ENCODE measurements around the gene FIBCD1. TPM values are rescaled to one million over a fixed set of nuclear protein-coding genes. Genes with fewer than 3 reads are reported as not detected.

The FIBCD1 gene
- total and polyA plus RNA-seq, 2 experiments from 2014 or later: 20.2 to 23.7 TPM

DNA sequence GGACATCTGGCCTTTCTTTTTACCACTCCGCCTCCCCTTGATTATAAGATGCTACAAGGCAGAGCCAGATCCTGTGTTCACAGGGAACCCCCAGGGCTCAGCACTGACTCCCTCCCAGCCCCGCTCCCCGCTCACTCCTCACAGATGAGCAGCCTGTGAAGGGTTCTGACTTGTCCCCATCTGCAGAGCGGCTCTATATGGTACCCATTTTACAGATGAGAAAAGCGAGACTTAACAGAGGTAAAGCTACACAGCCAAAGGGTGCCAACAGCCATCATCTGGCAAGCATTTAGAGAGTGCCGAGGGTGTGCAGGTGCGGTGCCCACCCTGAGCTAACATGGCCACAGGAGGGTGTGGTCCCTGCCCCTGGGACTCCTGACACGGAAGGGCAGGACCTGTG, 18.8 kb downstream of the FIBCD1 start:
- Histone ChIP-seq H3K36me3 (ENCODE audit: low read depth) (no peaks in the 10 kb centered on the region), H2AFZ (no peak overlapping the region), H3K79me2 (ENCODE audit: insufficient read depth) (no peaks in the 10 kb centered on the region), H3K9me2 (ENCODE audit: insufficient read depth) (no peaks in the 10 kb centered on the region), H3K9me3 (ENCODE audit: low read depth) (no peaks in the 10 kb centered on the region), H3K4me2 (ENCODE audit: unreplicated experiment) (no peak overlapping the region), H3K27ac (no peak overlapping the region), H4K20me1 (ENCODE audit: insufficient read depth) (no peaks in the 10 kb centered on the region), H3K27me3 (replicated peaks; ENCODE audit: insufficient read depth) (0 out of 2 replicates have a peak, but pooled peaks cover 4% of the 10 kb centered on the region), H3K4me1 (ENCODE audit: insufficient read depth) (no peaks in the 10 kb centered on the region), H3K9ac (no peak overlapping the region), H3K4me3 (no peak overlapping the region), H3F3A (ENCODE audit: insufficient read depth) (no peaks in the 10 kb centered on the region)
- 89 to 92% methylated on average over 7 to 8 of the region's 8 CpGs for WGBS, 2 experiments (ENCODE audit: low coverage in 1 of 2, low lambda C conversion rate in 2 of 2, missing lambda C conversion rate in 2 of 2)
- in situ Hi-C loops (cut with MboI): no loop called here
- no peak for DNase-seq
- TF ChIP-seq EZH2phosphoT487 (IDR thresholded peaks at IDR 0.05; ENCODE audit: insufficient read depth, low read depth): no peak

DNA sequence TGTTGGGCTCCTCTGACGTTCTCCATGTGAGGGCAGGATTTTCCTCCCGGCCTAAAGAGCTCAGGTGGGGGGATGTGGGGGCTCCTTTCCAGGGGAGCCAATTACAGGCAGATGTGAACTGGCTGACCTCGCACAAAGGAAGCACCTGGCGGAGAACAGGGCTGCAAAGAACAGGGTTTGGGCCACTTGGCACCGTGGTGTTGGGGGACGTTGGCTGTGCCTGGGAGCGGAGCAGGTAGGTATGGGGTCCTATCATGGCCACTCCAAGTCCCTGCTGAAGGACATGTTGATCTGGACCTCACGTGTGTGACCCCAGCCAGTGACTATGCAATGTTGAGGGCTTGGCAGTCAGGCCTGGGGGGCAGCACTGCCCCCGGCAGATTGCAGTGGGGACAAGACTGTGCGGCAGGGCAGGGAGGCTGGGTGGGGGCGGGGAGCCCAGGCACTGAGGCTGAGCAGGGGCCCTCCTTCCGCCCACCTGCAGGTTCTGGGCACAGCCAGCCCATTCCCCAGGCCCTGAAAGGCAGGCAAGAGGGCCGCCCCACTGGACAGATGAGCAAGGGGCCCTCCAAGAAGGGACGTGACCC, 19.4 kb downstream of the FIBCD1 start:
- Histone ChIP-seq H3K36me3 (ENCODE audit: low read depth) (no peaks in the 10 kb centered on the region), H3F3A (ENCODE audit: insufficient read depth) (no peaks in the 10 kb centered on the region), H3K9ac (no peak overlapping the region), H4K20me1 (ENCODE audit: insufficient read depth) (no peaks in the 10 kb centered on the region), H3K9me3 (ENCODE audit: low read depth) (no peaks in the 10 kb centered on the region), H3K4me2 (ENCODE audit: unreplicated experiment) (no peak overlapping the region), H3K9me2 (ENCODE audit: insufficient read depth) (no peaks in the 10 kb centered on the region), H3K27ac (no peak overlapping the region), H3K4me3 (no peak overlapping the region), H3K79me2 (ENCODE audit: insufficient read depth) (no peaks in the 10 kb centered on the region), H3K27me3 (replicated peaks; ENCODE audit: insufficient read depth) (0 out of 2 replicates have a peak, but pooled peaks cover 4% of the 10 kb centered on the region), H3K4me1 (ENCODE audit: insufficient read depth) (no peaks in the 10 kb centered on the region), H2AFZ (no peak overlapping the region)
- DNase-seq: no peak
- in situ Hi-C loops (cut with MboI): no loop called here
- WGBS, 2 experiments (ENCODE audit: low coverage in 1 of 2, low lambda C conversion rate in 2 of 2, missing lambda C conversion rate in 2 of 2): 66 to 68% methylated on average over 12 to 13 of the region's 14 CpGs
- no peak for TF ChIP-seq EZH2phosphoT487 (IDR thresholded peaks at IDR 0.05; ENCODE audit: insufficient read depth, low read depth)
- TF ChIP-seq EZH2 (IDR thresholded peaks at IDR 0.05; ENCODE audit: insufficient read depth, poor library complexity, severe bottlenecking): no peak

DNA sequence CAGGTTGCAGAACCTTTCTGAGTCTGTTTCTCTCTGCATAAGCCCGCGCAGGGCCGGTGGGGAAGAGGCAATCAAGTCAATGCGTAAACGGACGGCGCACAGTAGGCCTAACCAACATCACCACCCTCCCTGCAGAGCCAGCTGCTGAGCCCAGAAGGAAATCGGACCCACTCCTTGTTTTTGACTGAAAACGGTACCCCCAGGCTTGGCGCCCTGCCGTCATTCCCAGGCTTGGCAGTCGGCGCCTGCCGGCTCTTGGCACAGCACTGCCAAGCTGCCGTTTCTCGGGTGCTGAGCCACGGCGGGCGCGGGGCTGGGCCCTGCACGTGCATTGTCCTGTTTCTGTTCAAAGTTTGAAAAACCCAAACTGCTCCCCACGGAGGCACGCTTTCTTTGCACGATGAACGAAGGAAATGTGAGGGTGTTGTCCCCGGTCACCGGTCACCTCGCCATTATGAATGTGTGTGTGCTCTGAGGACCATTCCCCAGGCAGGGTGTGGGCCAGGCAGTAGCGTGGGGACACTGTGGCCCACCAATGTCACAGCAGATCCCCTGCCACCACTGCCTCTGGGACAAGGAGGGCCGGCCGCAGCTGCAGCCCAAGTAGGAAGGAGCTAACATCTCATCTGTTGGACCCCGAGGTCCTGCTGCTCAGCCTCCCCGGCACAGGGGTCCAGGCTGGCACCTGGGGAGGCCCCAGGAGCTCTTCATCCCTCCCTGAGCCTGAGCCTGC, 20.1 kb downstream of the FIBCD1 start:
- in situ Hi-C loops (cut with MboI): no loop called here
- Histone ChIP-seq H3K36me3 (ENCODE audit: low read depth) (no peaks in the 10 kb centered on the region), H3K4me1 (ENCODE audit: insufficient read depth) (no peaks in the 10 kb centered on the region), H2AFZ (no peak overlapping the region), H3K9ac (no peak overlapping the region), H4K20me1 (ENCODE audit: insufficient read depth) (no peaks in the 10 kb centered on the region), H3K79me2 (ENCODE audit: insufficient read depth) (no peaks in the 10 kb centered on the region), H3K9me2 (ENCODE audit: insufficient read depth) (no peaks in the 10 kb centered on the region), H3K9me3 (ENCODE audit: low read depth) (no peaks in the 10 kb centered on the region), H3K4me3 (no peak overlapping the region), H3K27ac (no peak overlapping the region), H3K27me3 (replicated peaks; ENCODE audit: insufficient read depth) (0 out of 2 replicates have a peak, but pooled peaks cover 4% of the 10 kb centered on the region), H3K4me2 (ENCODE audit: unreplicated experiment) (no peak overlapping the region), H3F3A (ENCODE audit: insufficient read depth) (no peaks in the 10 kb centered on the region)
- 60 to 64% methylated on average over 32 to 33 of the region's 33 CpGs for WGBS, 2 experiments (ENCODE audit: low coverage in 1 of 2, low lambda C conversion rate in 2 of 2, missing lambda C conversion rate in 2 of 2)
- no peak for TF ChIP-seq EZH2phosphoT487 (IDR thresholded peaks at IDR 0.05; ENCODE audit: insufficient read depth, low read depth)
- no peak for TF ChIP-seq EZH2 (IDR thresholded peaks at IDR 0.05; ENCODE audit: insufficient read depth, poor library complexity, severe bottlenecking)
- DNase-seq: no peak

DNA sequence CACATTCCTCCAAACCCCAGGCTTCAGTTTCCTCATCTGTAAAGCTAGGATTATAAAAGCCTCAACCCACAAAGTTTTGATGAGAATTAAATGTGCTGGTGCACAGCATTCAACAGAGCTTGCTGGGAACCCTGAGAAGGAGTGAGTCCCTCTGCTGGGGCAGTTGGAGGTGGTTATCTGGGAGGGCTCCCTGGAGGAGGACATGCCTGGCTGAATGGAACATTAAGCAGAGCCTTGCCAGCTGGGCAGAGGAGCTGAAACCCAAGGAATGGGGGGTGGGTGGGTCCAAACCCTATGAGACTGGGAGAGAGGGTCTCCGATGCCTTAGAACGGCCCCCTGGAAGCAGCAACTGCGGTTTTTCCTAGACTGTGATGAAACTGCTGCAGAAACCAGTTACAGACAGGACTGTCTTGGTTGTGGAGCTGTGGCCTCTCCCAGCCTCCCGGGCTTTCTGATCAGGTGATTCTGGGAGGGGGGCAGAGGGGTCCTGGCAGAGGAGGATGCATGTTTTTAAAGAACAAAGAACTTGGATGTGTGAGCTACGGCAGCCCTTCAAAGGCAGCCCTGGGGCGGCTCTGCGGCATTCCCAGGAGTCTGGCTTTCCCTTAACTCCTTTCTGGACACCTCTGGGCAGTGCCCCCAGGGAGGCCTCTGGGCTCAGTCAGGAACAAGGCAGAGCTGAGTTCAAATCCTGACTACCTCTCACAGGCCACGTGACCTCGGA, 20.8 kb downstream of the FIBCD1 start:
- Histone ChIP-seq H3K4me3 (no peak overlapping the region), H3K36me3 (ENCODE audit: low read depth) (no peaks in the 10 kb centered on the region), H2AFZ (no peak overlapping the region), H3K27ac (no peak overlapping the region), H3K4me1 (ENCODE audit: insufficient read depth) (no peaks in the 10 kb centered on the region), H3K4me2 (ENCODE audit: unreplicated experiment) (no peak overlapping the region), H4K20me1 (ENCODE audit: insufficient read depth) (no peaks in the 10 kb centered on the region), H3K9ac (no peak overlapping the region), H3K27me3 (replicated peaks; ENCODE audit: insufficient read depth) (0 out of 2 replicates have a peak, but pooled peaks cover 4% of the 10 kb centered on the region), H3K9me3 (ENCODE audit: low read depth) (no peaks in the 10 kb centered on the region), H3K9me2 (ENCODE audit: insufficient read depth) (no peaks in the 10 kb centered on the region), H3F3A (ENCODE audit: insufficient read depth) (no peaks in the 10 kb centered on the region), H3K79me2 (ENCODE audit: insufficient read depth) (no peaks in the 10 kb centered on the region)
- in situ Hi-C loops (cut with MboI): no loop called here
- TF ChIP-seq EZH2 (IDR thresholded peaks at IDR 0.05; ENCODE audit: insufficient read depth, poor library complexity, severe bottlenecking): no peak
- no peak for TF ChIP-seq EZH2phosphoT487 (IDR thresholded peaks at IDR 0.05; ENCODE audit: insufficient read depth, low read depth)
- DNase-seq: no peak
- WGBS, 2 experiments (ENCODE audit: low coverage in 1 of 2, low lambda C conversion rate in 2 of 2, missing lambda C conversion rate in 2 of 2): 53 to 56% methylated on average over 9 of the region's 9 CpGs
